ENCODE results near the gene SEL1L3.
A peak's percentile ranks its signal among the peaks of the same experiment; 100 is the strongest.

The SEL1L3 gene

DNA sequence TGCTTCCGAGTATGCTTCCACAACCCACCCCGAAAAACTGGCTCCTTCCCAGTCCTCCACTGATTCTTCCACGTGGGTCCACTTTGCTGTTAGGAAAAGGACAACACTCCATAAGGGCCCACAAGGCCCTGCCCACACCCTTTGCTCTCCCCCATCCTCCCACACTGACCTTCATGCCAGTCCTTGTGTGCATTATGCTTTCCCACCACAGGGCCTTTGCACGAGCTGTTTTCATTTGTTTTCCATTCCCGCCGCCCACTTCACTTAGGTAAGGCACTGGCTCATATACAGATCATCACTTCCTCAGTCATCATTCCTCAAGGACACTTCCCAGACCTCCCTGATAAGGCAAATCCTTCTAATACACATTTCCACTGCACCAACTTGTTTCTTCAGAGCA, 16.8 kb upstream of the SEL1L3 start:
- DNase-seq (ENCODE audit: low read depth) = peak; percentile 13
- TF ChIP-seq, protein P1, sequence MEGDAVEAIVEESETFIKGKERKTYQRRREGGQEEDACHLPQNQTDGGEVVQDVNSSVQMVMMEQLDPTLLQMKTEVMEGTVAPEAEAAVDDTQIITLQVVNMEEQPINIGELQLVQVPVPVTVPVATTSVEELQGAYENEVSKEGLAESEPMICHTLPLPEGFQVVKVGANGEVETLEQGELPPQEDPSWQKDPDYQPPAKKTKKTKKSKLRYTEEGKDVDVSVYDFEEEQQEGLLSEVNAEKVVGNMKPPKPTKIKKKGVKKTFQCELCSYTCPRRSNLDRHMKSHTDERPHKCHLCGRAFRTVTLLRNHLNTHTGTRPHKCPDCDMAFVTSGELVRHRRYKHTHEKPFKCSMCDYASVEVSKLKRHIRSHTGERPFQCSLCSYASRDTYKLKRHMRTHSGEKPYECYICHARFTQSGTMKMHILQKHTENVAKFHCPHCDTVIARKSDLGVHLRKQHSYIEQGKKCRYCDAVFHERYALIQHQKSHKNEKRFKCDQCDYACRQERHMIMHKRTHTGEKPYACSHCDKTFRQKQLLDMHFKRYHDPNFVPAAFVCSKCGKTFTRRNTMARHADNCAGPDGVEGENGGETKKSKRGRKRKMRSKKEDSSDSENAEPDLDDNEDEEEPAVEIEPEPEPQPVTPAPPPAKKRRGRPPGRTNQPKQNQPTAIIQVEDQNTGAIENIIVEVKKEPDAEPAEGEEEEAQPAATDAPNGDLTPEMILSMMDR (IDR thresholded peaks at IDR 0.05; ENCODE audit: low read length, missing control alignments) = no peak

DNA sequence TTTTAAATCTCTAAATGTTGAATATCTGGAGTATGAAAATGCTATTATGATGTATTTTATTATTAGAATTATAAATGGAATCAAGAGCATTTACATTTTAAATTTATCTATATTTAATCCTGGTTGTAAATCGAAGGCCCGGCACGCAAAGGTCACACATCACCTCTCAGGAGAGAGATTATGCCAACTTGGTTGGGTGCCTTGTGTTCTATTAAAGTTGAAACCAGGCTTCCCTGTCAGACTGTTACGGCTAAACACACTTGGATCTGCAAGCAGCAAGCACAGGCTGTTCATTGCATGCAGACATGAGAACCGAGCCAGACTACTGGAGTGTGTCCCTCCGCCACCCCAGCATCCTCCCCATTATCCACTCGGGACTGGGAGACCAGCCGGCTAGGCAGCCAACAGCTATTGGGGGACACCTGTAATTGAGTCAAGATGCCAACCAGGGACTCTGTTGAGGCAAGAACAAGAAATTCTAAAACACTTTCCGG, 16.4 kb upstream of the SEL1L3 start:
- TF ChIP-seq, protein P1 (IDR thresholded peaks at IDR 0.05; ENCODE audit: low read length, missing control alignments) = no peak
- no peak overlapping the region for H3K4me3 ChIP-seq (replicated peaks; ENCODE audit: low read depth, low read length)
- no peak for DNase-seq (ENCODE audit: low read depth)

More for the DNA sequence above, 16.8 kb upstream of the SEL1L3 start:
- no peak overlapping the region for H3K4me3 ChIP-seq (replicated peaks; ENCODE audit: low read depth, low read length)

DNA sequence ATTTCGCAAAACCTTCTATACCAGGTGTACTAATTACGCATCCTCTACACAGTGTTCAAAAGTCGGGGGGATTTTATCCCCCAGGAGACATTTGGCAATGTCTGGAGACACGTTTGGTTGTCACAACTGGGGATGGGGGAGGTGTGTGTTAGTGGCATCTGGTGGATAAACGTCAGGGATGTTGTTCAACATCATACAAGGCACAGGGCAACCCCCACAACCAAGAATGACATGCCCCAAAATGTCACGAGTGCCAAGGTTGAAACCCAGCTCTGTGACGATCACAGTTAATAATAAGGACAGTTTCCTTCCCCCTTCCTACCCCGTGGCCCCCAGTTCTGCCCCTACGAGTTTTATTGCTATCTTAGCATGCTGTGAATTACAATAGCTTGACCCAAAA, 15.9 kb upstream of the SEL1L3 start:
- TF ChIP-seq, protein P1 (IDR thresholded peaks at IDR 0.05; ENCODE audit: low read length, missing control alignments) = no peak
- no peak overlapping the region for H3K4me3 ChIP-seq (replicated peaks; ENCODE audit: low read depth, low read length)
- DNase-seq (ENCODE audit: low read depth) = no peak

GRCh38 chr4:25875281-25875745, 12.5 kb upstream of the SEL1L3 start:
- DNase-seq (ENCODE audit: low read depth) = no peak
- TF ChIP-seq, protein P1 (IDR thresholded peaks at IDR 0.05; ENCODE audit: low read length, missing control alignments) = no peak
- no peak overlapping the region for H3K4me3 ChIP-seq (replicated peaks; ENCODE audit: low read depth, low read length)

DNA sequence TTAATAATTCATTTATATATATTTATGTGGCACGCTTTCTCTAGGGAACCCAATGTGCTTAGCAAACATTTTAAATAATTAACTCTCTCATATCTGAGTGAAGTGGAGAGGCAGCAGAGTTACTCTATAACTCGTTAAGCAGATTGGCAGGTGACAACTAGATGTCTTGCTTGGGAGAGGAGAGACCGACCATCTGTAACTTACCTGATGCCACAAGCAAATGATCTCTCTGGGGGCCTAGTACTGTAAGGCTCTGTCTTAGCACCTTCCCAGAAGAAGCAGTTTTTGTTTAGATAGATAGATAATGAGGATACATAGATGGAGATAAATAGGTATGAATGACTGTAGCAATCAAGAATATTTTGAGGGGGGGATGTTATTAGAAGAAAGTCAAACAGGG, 11.9 kb upstream of the SEL1L3 start:
- no peak overlapping the region for H3K4me3 ChIP-seq (replicated peaks; ENCODE audit: low read depth, low read length)
- no peak for DNase-seq (ENCODE audit: low read depth)
- TF ChIP-seq, protein P1 (IDR thresholded peaks at IDR 0.05; ENCODE audit: low read length, missing control alignments) = no peak

- TF ChIP-seq, protein P1 (IDR thresholded peaks at IDR 0.05; ENCODE audit: low read length, missing control alignments) = no peak
- H3K4me3 ChIP-seq (replicated peaks; ENCODE audit: low read depth, low read length) = no peak overlapping the region
- DNase-seq (ENCODE audit: low read depth) = no peak
Observed at GRCh38 chr4:25873632-25874129, 10.9 kb upstream of the SEL1L3 start.
